Neural crest cell (in vitro differentiated cells): ENCODE data around the gene SLC17A9. TPM values are rescaled to one million over a fixed set of nuclear protein-coding genes. Genes with fewer than 3 reads are reported as not detected.
A peak's percentile ranks its signal among the peaks of the same experiment; 100 is the strongest.

Experiments
- DNase-seq: peaks from one replicate; pipeline ENCODE4 v3.0.0; 2021; ENCODE audit warnings: low read depth, mixed read lengths, low spot score
- H3K27ac Mint-ChIP-seq: one replicate; pipeline ENCODE4 v1.8.0; 2021; ENCODE audit warnings: mild to moderate bottlenecking, mixed read lengths; ENCODE audit not compliant: unreplicated experiment
- H3K27me3 Mint-ChIP-seq: 2 replicates; pipeline ENCODE4 v1.8.0; 2021; ENCODE audit warnings: low read depth, mild to moderate bottlenecking, mixed read lengths
- H3K36me3 Mint-ChIP-seq: 2 replicates; pipeline ENCODE4 v1.8.0; 2021; ENCODE audit warnings: low read depth, mild to moderate bottlenecking, mixed read lengths
- H3K4me1 Mint-ChIP-seq: 2 replicates; pipeline ENCODE4 v1.8.0; 2021; ENCODE audit warnings: mixed read lengths
- H3K4me3 Mint-ChIP-seq: one replicate; pipeline ENCODE4 v1.8.0; 2021; ENCODE audit warnings: mild to moderate bottlenecking, mixed read lengths
- H3K9me3 Mint-ChIP-seq: 2 replicates; pipeline ENCODE4 v1.8.0; 2021; ENCODE audit warnings: mixed read lengths
- CTCF ChIP-seq: fragments of 200-600 bp; sonication (generic); conservative IDR thresholded peaks from 2 replicates; pipeline ENCODE4 v1.5.0; 2021; ENCODE audit warnings: antibody characterized with exemption, mild to moderate bottlenecking
- total RNA-seq: library from RNA; stranded (reverse); gene quantifications from 2 replicates; pipeline ENCODE4 v1.2.1, GENCODE V29; 2021

The SLC17A9 gene
- total RNA-seq, 1 donor from 2014 or later, result 1.2 TPM

DNA sequence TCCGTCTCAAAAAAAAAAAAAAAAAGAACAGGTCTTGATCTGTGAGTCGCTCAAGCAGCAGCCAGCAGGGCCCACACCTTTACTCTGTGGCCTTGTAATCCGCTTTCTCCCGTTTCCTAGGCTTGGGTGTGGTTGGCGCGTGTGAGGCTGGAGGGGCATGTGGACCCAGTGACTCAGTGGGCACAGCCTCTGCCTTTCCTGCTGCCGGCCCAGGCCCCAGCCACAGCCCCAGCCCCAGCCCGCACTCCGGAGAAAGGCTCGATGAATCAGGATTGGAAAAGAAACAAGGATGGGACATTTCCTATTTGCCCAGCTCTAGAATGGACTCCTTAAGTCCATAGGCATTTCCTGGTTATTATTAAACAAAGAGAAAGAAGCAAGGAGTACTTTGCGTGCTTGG lies 50.0 kb downstream of the SLC17A9 start:
- no peak for DNase-seq
- Mint-ChIP-seq H3K27me3 (peaks cover 89% of the 10 kb centered on the region), H3K9me3 (no peaks in the 10 kb centered on the region), H3K36me3 (no peaks in the 10 kb centered on the region), H3K27ac (no peak overlapping the region), H3K4me3 (no peak overlapping the region), H3K4me1 (peaks cover 5% of the 10 kb centered on the region)
- no peak for TF ChIP-seq CTCF

DNA sequence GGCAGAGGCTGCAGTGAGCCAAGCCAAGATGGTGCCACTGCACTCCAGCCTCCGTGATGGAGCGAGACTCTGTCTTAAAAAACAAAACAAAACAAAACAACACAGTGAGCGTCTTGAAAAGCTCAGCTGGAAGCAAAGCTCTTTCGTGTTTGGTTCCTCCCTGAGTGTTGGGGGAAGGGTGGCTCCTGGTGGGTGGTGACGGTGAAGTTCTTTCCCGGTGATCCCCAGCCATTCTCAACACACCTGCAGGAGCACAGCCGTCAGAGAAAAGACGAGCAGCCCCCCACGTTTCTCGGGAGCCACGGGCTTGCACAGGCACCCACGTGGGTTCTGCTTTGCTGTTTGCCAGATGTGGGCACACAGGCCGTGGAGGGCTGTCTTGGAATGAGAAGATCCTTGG lies 51.0 kb downstream of the SLC17A9 start:
- Mint-ChIP-seq H3K36me3 (no peaks in the 10 kb centered on the region), H3K4me1 (peaks cover 5% of the 10 kb centered on the region), H3K4me3 (peak overlapping the region; percentile 51), H3K27ac (no peak overlapping the region), H3K27me3 (peaks cover 89% of the 10 kb centered on the region), H3K9me3 (no peaks in the 10 kb centered on the region)
- DNase-seq, result no peak
- TF ChIP-seq CTCF, result no peak

GRCh38 chr20:63004607-63005364 lies 52.3 kb downstream of the SLC17A9 start:
- peaks cover 5% of the 10 kb centered on the region for H3K4me1 Mint-ChIP-seq
- peaks cover 90% of the 10 kb centered on the region for H3K27me3 Mint-ChIP-seq
- TF ChIP-seq CTCF, result no peak
- H3K9me3 Mint-ChIP-seq, result no peaks in the 10 kb centered on the region
- DNase-seq, result no peak
- no peak overlapping the region for H3K4me3 Mint-ChIP-seq
- no peak overlapping the region for H3K27ac Mint-ChIP-seq
- no peaks in the 10 kb centered on the region for H3K36me3 Mint-ChIP-seq

GRCh38 chr20:63005365-63005861 lies 52.9 kb downstream of the SLC17A9 start:
- TF ChIP-seq CTCF, result no peak
- Mint-ChIP-seq H3K36me3 (no peaks in the 10 kb centered on the region), H3K4me3 (no peak overlapping the region), H3K27me3 (peaks cover 90% of the 10 kb centered on the region), H3K4me1 (peaks cover 8% of the 10 kb centered on the region), H3K9me3 (no peaks in the 10 kb centered on the region), H3K27ac (no peak overlapping the region)
- no peak for DNase-seq

DNA sequence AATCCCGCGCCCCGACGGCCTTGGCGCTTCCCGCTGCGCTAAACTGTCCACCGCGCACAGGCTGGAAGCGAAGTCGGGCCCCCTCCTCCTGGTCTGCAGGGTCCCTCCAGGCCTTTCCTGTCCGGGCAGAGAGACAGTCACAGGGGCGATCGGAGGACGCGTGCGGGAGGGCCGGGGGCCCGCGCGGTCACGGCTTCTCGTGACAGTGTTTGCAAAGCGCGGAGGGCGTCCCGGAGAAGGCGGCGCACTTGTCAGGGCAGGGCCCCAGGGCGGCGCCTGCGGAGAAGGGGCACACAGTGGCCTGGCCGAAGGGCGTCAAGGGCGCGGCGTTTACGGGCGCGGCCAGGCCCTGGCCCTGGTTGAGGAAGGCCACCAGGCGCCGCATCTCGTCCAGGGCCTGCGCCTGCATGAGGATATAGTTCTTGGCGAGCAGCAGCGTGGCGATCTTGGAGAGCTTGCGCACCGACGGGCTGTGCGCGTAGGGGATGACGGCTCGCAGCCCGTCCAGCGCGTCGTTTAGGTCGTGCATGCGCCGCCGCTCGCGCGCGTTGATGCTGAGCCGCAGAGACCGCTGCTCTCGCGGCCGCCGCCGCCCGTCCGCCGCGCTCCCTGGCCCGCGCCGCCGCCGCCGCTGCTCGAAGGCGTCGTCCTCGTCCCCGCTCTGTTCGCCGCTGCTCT lies 53.5 kb downstream of the SLC17A9 start:
- H3K4me3 Mint-ChIP-seq, result no peak overlapping the region
- no peak for DNase-seq
- no peak for TF ChIP-seq CTCF
- H3K9me3 Mint-ChIP-seq, result no peaks in the 10 kb centered on the region
- peaks cover 88% of the 10 kb centered on the region for H3K27me3 Mint-ChIP-seq
- H3K36me3 Mint-ChIP-seq, result no peaks in the 10 kb centered on the region
- H3K4me1 Mint-ChIP-seq, result peaks cover 9% of the 10 kb centered on the region
- H3K27ac Mint-ChIP-seq, result no peak overlapping the region
